Measurements from ENCODE around the gene ERFL. TPM values are rescaled to one million over a fixed set of nuclear protein-coding genes. Genes with fewer than 3 reads are reported as not detected.

The ERFL gene
- total RNA-seq, 1 experiment from 2014 or later, result 0.65 TPM

DNA sequence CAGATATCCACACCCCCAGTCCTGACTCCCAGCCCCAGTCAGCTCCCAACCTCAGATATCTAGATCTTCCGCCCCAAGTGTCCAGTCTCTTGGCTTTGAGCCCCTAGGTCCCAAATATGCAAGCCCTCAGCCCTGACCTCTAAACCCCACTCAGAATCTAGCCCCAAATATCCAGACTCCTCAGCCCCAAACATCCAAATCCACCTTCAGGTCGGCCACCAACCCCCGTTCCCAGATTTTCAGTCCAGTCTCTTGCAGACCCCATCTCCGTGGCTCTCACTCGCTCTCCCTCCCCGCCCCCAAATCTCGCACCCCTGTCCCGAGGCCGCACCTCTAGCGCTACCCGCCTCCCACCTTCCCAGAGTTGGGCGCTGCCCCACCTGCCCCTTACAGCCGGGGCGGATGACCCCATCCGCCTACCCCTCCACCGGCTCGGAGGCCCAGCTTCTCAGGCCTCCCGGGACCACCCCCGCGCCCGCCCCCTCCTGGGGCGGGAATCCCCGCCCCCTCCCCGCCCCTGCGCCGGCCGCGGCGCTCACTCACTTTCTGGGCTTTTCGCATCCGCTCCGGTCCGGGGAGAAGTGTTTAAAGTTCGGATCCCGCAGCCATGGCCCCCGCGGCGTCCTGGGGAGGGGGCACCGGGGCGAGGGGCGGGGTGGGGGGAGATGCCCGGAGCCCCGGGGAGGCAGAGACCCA is 604 bp downstream of the ERFL start:
- Histone ChIP-seq H3K4me2 (peak overlapping the region; percentile 80), H3K27me3 (ENCODE audit: insufficient read depth, low read depth) (peaks cover 76% of the 10 kb centered on the region), H3K27ac (no peak overlapping the region), H3K9me2 (ENCODE audit: insufficient read depth) (no peaks in the 10 kb centered on the region), H3K36me3 (ENCODE audit: low read depth) (no peaks in the 10 kb centered on the region), H3F3A (ENCODE audit: insufficient read depth, low read depth) (peaks cover 11% of the 10 kb centered on the region; the same call in 1 of the 2 replicates), H3K4me1 (replicated peaks; ENCODE audit: insufficient read depth) (peaks cover 9% of the 10 kb centered on the region; the same call in 1 of the 2 replicates), H2AFZ (peak overlapping the region; percentile 68), H4K20me1 (ENCODE audit: insufficient read depth) (no peaks in the 10 kb centered on the region), H3K4me3 (peak overlapping the region; percentile 59), H3K9me3 (ENCODE audit: insufficient read depth, low read depth) (no peaks in the 10 kb centered on the region), H3K79me2 (ENCODE audit: low read depth) (no peaks in the 10 kb centered on the region)
- TF ChIP-seq EZH2 (IDR thresholded peaks at IDR 0.05; ENCODE audit: low read depth), result no peak
- TF ChIP-seq, protein P1, sequence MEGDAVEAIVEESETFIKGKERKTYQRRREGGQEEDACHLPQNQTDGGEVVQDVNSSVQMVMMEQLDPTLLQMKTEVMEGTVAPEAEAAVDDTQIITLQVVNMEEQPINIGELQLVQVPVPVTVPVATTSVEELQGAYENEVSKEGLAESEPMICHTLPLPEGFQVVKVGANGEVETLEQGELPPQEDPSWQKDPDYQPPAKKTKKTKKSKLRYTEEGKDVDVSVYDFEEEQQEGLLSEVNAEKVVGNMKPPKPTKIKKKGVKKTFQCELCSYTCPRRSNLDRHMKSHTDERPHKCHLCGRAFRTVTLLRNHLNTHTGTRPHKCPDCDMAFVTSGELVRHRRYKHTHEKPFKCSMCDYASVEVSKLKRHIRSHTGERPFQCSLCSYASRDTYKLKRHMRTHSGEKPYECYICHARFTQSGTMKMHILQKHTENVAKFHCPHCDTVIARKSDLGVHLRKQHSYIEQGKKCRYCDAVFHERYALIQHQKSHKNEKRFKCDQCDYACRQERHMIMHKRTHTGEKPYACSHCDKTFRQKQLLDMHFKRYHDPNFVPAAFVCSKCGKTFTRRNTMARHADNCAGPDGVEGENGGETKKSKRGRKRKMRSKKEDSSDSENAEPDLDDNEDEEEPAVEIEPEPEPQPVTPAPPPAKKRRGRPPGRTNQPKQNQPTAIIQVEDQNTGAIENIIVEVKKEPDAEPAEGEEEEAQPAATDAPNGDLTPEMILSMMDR (conservative IDR thresholded peaks at IDR 0.05), result no peak
- BruUV-seq (replicated peaks), result no TSS peak
- intact Hi-C loops (cut with micrococcal nuclease; ENCODE audit: unreplicated experiment), result no loop called here
- CTCF ChIA-PET, result interaction anchor here (0.6 to 1.0 kb wide), 2 partner anchors 9 to 238 kb away, joined by 5 to 7 read pairs; no protein-coding TSS in a partner anchor
- no peak for DNase-seq
- POLR2A ChIA-PET (ENCODE audit: unreplicated experiment), result interaction anchor here (0.7 kb wide), 1 partner anchor 564 kb away, joined by 4 read pairs; no protein-coding TSS in a partner anchor

DNA sequence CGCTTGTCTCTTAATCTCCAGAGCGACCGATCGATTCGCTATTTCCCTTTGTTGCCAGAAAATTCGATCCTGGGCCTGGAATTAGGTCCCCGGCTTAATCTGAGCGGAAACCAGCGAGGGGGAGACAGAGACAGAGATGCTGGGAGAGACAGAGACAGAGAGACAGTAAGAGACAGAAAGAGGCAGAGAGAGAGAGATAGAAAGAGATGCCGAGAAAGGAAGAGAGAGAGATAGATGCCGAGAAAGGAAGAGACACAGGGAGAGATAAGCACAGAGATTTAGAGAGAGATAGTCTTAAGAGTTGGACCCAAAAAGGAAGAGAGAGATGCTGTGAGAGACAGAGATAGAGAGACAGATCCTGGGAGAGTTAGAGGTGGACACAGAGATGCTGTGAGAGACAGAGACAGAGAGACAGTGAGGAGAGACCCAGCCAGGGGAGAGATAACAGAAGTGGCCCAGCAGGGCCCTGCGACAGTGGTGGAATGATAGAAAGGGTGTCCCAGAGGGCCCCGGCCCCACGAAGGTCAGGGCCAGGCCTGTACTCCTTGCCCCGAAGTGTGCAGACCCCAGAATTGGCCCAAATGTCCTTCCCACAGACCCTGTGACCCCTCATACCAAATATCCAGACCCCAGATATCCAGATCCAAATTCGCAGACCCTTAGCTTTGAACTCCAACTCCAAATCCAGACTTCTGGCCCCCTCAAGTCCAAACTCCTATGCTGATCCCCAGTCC is 1.3 kb downstream of the ERFL start:
- H3F3A ChIP-seq (ENCODE audit: insufficient read depth, low read depth), result peaks cover 11% of the 10 kb centered on the region; the same call in 1 of the 2 replicates
- no peak for DNase-seq
- H3K4me3 ChIP-seq, result no peak overlapping the region
- H3K27me3 ChIP-seq (ENCODE audit: insufficient read depth, low read depth), result peaks cover 75% of the 10 kb centered on the region
- H3K9me3 ChIP-seq (ENCODE audit: insufficient read depth, low read depth), result no peaks in the 10 kb centered on the region
- no TSS peak for BruUV-seq (replicated peaks)
- H2AFZ ChIP-seq, result no peak overlapping the region
- H3K27ac ChIP-seq, result no peak overlapping the region
- H3K9me2 ChIP-seq (ENCODE audit: insufficient read depth), result no peaks in the 10 kb centered on the region
- H3K36me3 ChIP-seq (ENCODE audit: low read depth), result no peaks in the 10 kb centered on the region
- H3K79me2 ChIP-seq (ENCODE audit: low read depth), result no peaks in the 10 kb centered on the region
- H4K20me1 ChIP-seq (ENCODE audit: insufficient read depth), result no peaks in the 10 kb centered on the region
- peaks cover 9% of the 10 kb centered on the region; the same call in 1 of the 2 replicates for H3K4me1 ChIP-seq (replicated peaks; ENCODE audit: insufficient read depth)
- CTCF ChIA-PET, result no interaction called here
- H3K4me2 ChIP-seq, result no peak overlapping the region
- TF ChIP-seq, protein P1 (conservative IDR thresholded peaks at IDR 0.05), result no peak
- no peak for TF ChIP-seq EZH2 (IDR thresholded peaks at IDR 0.05; ENCODE audit: low read depth)
- intact Hi-C loops (cut with micrococcal nuclease; ENCODE audit: unreplicated experiment), result no loop called here
- POLR2A ChIA-PET (ENCODE audit: unreplicated experiment), result no interaction called here

DNA sequence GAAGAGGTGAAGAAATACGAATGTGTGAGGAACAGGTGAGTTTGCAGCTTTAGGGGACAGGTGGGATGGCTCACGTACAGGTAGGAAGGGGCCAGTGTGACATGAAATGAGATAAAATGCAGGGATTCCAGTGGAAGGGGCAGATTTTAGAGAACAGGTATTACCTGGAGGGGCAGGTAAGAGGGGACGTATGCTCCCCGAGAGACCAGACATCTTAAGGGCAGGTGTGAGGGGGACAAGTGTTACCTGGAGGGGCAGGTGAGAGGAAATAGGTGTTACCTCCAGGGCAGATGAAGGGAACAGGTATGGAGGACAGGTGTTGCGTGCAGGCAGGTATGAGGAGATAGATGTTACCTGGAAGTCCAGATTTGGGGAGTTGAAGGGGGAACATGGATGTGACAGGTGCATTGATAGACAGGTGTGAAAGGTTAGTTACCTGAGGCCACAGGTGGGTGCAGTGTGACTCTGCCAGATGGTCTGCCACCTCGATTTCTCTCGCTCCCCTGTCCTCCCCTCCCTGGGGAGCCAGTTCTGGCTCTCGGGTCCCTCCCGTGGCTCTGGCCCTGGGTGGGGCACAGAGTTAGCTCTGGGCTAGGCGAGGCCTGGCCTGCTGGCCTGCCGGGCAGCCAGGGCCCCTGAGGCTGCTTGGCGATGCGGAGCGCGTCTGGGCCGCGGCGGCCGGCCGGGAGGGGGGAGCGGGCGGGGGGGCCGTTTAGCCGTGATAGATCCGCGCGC is 2.1 kb downstream of the ERFL start:
- no peak for DNase-seq
- no TSS peak for BruUV-seq (replicated peaks)
- Histone ChIP-seq H3K9me2 (ENCODE audit: insufficient read depth) (no peaks in the 10 kb centered on the region), H3K4me2 (no peak overlapping the region), H3K79me2 (ENCODE audit: low read depth) (no peaks in the 10 kb centered on the region), H3K36me3 (ENCODE audit: low read depth) (no peaks in the 10 kb centered on the region), H2AFZ (no peak overlapping the region), H3F3A (ENCODE audit: insufficient read depth, low read depth) (peaks cover 11% of the 10 kb centered on the region; the same call in 1 of the 2 replicates), H3K4me1 (replicated peaks; ENCODE audit: insufficient read depth) (peaks cover 9% of the 10 kb centered on the region; the same call in 1 of the 2 replicates), H3K9me3 (ENCODE audit: insufficient read depth, low read depth) (no peaks in the 10 kb centered on the region), H3K27me3 (ENCODE audit: insufficient read depth, low read depth) (peaks cover 77% of the 10 kb centered on the region), H3K27ac (no peak overlapping the region), H3K4me3 (no peak overlapping the region), H4K20me1 (ENCODE audit: insufficient read depth) (no peaks in the 10 kb centered on the region)
- intact Hi-C loops (cut with micrococcal nuclease; ENCODE audit: unreplicated experiment), result no loop called here
- POLR2A ChIA-PET (ENCODE audit: unreplicated experiment), result no interaction called here
- TF ChIP-seq, protein P1 (conservative IDR thresholded peaks at IDR 0.05), result no peak
- TF ChIP-seq EZH2 (IDR thresholded peaks at IDR 0.05; ENCODE audit: low read depth), result no peak
- CTCF ChIA-PET, result no interaction called here
